AG04450 (cell line): ENCODE measurements around the gene RGS1. TPM values are rescaled to one million over a fixed set of nuclear protein-coding genes. Genes with fewer than 3 reads are reported as not detected.

Source experiments
- CTCF ChIA-PET: fragments of 300-600, 350-600 bp; formaldehyde crosslinking; extraction: SDS; loops from one replicate; lab custom pipeline; 2022; ENCODE audit warnings: antibody characterized with exemption, inconsistent platforms; lab: Charles Lee
- POLR2A ChIA-PET: fragments of 350-600 bp; formaldehyde crosslinking; extraction: SDS; loops from one replicate; lab custom pipeline; 2021; ENCODE audit warnings: antibody characterized with exemption, inconsistent platforms; lab: Yijun Ruan, JAX
- DNase-seq: peaks from one replicate; pipeline ENCODE4 v3.0.0-alpha.2; 2011; ENCODE audit warnings: low read depth, low spot score
- H3K27ac ChIP-seq: one replicate; pipeline ENCODE4 v1.5.1; 2012; ENCODE audit warnings: low read depth, low read length, control low read depth
- H3K27me3 ChIP-seq: one replicate; pipeline ENCODE4 v1.6.0; 2012; ENCODE audit warnings: low read length; ENCODE audit not compliant: control insufficient read depth, insufficient read depth
- H3K4me3 ChIP-seq: 2 replicates; pipeline ENCODE4 v1.5.1; 2011; ENCODE audit warnings: mild to moderate bottlenecking, low read depth, low read length, control low read depth
- H3K9me3 ChIP-seq: 2 replicates; pipeline ENCODE4 v1.5.1; 2012; ENCODE audit warnings: low read length; ENCODE audit not compliant: control insufficient read depth, insufficient read depth
- polyA plus RNA-seq: library from polyadenylated mRNA; depleted of rRNA; stranded (reverse); fragments of >200 nt; gene quantifications from 2 replicates; pipeline ENCODE4 v1.2.3, GENCODE V29; 2011; rRNA removed
- TF ChIP-seq, protein P1 (sequence below): IDR thresholded peaks from 2 replicates; pipeline ENCODE4 v1.5.1; 2011; ENCODE audit warnings: low read depth, low read length, control low read depth, inconsistent platforms

RGS1 gene
- polyA plus RNA-seq, 1 experiment, result not detected

DNA sequence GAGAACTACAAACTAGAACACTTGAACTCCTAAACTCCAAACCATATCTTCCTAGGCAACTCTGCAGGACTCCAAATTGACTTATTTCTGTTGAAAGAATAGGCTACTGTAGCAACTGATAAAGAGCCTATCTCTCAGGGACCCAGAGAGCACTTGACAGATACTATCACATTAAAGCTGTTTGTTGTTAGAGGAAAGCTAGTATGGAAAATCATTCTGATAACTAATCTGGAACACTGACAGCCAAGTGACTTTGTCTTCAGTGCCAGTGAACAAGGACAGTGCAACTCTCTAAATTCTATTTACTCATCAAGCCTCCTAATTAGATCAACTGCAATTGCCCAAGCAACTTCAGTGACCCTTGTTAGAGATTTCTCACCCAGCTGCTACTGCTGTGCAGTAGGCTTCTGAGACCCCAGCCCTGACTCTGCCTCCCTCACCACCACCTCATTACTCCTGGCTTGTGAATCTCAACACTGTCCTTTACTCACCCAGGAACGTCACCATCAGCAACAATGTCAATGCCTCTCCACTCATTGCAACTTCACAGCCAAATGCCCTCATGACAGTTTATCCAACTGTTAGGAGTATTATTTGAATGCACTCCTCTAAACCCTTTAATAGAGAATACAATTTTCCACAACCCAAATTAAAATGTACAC is 53.0 kb downstream of the RGS1 start:
- ChIA-PET POLR2A (no interaction called here), CTCF (no interaction called here)
- Histone ChIP-seq H3K27ac (no peak overlapping the region), H3K4me3 (no peak overlapping the region), H3K27me3 (no peaks in the 10 kb centered on the region), H3K9me3 (no peaks in the 10 kb centered on the region)
- DNase-seq, result no peak
- TF ChIP-seq, protein P1, sequence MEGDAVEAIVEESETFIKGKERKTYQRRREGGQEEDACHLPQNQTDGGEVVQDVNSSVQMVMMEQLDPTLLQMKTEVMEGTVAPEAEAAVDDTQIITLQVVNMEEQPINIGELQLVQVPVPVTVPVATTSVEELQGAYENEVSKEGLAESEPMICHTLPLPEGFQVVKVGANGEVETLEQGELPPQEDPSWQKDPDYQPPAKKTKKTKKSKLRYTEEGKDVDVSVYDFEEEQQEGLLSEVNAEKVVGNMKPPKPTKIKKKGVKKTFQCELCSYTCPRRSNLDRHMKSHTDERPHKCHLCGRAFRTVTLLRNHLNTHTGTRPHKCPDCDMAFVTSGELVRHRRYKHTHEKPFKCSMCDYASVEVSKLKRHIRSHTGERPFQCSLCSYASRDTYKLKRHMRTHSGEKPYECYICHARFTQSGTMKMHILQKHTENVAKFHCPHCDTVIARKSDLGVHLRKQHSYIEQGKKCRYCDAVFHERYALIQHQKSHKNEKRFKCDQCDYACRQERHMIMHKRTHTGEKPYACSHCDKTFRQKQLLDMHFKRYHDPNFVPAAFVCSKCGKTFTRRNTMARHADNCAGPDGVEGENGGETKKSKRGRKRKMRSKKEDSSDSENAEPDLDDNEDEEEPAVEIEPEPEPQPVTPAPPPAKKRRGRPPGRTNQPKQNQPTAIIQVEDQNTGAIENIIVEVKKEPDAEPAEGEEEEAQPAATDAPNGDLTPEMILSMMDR, result no peak

DNA sequence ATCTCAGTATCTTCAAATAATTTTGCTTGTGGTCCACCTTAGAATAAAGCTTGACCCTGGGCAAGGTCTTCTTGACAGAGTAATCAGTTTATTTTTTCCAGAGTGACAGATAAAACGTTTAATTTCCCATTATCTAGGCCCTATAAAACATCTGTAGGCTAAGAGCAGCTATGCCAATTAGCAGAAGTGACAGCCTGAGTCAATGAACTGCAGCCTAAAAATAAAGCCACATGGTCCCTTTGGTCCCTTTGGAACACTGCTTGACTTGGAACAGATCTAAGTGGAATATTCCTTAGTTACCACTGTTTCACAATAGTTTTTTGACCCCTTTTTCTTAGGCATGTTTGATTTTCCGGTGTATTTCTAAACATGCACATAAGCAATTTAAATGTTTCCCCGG is 54.0 kb downstream of the RGS1 start:
- ChIA-PET CTCF (interaction anchor here (1.2 kb wide), 1 partner anchor 153 kb away, joined by 4 read pairs; no protein-coding TSS in a partner anchor), POLR2A (no interaction called here)
- H3K27ac ChIP-seq, result no peak overlapping the region
- no peaks in the 10 kb centered on the region for H3K9me3 ChIP-seq
- H3K4me3 ChIP-seq, result no peak overlapping the region
- H3K27me3 ChIP-seq, result no peaks in the 10 kb centered on the region
- no peak for DNase-seq
- TF ChIP-seq, protein P1, result no peak

Other genes starting within 250 kb of the RGS1 start
- gene RGS13, start 60.4 kb downstream of the RGS1 start, polyA plus RNA-seq, result not detected in 2 replicates
- gene RGS2, start 233.3 kb downstream of the RGS1 start, polyA plus RNA-seq, result 60.5 and 80.3 TPM in 2 replicates